ENCODE data around the gene RTL10. TPM values are rescaled to one million over a fixed set of nuclear protein-coding genes. Genes with fewer than 3 reads are reported as not detected.

The RTL10 gene
- total RNA-seq, 1 donor from 2014 or later, result 6.6 TPM

DNA sequence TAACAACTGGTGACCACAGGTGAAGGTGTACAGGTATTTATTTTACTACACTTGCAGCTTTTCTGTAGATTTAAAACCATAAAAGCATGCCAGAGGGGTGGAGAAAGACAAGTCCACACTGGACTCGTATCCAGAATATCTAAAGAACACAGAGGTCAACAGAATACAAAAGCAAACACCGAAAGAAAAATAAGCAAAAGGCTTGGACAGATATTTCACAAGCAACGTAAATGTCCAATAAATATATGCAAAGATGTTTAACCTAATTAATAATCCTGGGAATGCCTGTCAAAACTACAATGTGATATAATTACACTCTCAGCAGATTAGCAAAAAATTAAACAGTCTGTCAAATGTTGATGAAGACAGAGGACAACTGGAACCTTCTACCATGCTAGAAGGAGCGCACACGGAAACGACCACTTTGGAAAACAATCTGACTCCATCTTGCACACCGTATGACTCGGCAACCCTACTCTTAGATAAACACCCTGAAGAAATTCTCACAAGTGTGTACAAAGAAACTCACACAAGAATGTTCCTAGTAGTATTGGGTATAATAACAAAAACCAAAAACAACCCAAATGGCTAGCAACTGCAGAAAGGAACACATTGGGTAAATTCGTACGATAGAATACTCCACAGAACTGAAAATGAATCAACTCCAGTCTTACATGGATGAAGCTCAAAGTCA is 27.2 kb downstream of the RTL10 start:
- DNase-seq, result no peak
- no peak overlapping the region for H3K27ac ChIP-seq (replicated peaks)
- intact Hi-C loops (cut with micrococcal nuclease), result no loop called here
- no peaks in the 10 kb centered on the region for H3K9me3 ChIP-seq (replicated peaks)
- TF ChIP-seq, protein P1, sequence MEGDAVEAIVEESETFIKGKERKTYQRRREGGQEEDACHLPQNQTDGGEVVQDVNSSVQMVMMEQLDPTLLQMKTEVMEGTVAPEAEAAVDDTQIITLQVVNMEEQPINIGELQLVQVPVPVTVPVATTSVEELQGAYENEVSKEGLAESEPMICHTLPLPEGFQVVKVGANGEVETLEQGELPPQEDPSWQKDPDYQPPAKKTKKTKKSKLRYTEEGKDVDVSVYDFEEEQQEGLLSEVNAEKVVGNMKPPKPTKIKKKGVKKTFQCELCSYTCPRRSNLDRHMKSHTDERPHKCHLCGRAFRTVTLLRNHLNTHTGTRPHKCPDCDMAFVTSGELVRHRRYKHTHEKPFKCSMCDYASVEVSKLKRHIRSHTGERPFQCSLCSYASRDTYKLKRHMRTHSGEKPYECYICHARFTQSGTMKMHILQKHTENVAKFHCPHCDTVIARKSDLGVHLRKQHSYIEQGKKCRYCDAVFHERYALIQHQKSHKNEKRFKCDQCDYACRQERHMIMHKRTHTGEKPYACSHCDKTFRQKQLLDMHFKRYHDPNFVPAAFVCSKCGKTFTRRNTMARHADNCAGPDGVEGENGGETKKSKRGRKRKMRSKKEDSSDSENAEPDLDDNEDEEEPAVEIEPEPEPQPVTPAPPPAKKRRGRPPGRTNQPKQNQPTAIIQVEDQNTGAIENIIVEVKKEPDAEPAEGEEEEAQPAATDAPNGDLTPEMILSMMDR (IDR thresholded peaks at IDR 0.05; ENCODE audit: borderline replicate concordance), result no peak
- no peaks in the 10 kb centered on the region for H3K4me1 ChIP-seq
- no peak overlapping the region for H3K4me3 ChIP-seq
- no peaks in the 10 kb centered on the region for H3K36me3 ChIP-seq
- H3K27me3 ChIP-seq (ENCODE audit: low read depth), result no peaks in the 10 kb centered on the region

GRCh38 chr22:19826619-19826950 is 28.1 kb downstream of the RTL10 start:
- intact Hi-C loops (cut with micrococcal nuclease), result no loop called here
- no peaks in the 10 kb centered on the region for H3K27me3 ChIP-seq (ENCODE audit: low read depth)

DNA sequence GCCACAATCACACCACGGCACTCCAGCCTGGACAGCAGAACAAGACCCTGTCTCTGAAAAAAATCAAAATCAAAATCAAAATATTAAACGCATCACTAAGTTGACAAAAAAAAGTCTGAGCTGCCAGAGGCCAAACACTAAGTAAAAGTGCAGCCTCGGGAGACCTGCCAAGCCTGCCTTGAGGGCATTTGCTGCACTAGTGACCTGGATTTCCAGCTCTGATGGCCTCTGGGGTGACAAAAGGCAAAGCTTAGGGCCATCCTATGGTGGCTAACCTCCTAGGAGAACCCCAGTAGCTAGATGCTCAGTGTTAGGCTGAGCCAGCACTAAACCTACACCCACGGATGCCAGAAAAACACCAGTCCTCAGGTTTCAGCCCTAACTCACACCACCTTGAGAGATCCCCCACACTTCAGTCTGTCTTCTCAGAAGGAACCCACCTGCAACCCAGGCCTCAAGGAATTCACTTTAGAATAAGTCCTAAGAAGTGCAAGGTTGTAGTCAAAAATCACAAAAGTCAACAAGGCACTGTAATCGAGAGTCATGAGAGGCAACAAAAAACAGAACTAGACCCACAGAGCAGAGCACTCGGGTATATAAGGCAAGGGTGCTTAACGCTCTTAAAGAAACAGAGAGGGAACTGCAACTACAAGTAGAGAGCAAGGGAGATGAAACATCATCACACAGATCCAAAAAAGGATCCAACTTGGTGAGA is 28.6 kb downstream of the RTL10 start:
- no peaks in the 10 kb centered on the region for H3K27me3 ChIP-seq (ENCODE audit: low read depth)
- H3K4me3 ChIP-seq, result no peak overlapping the region
- H3K27ac ChIP-seq (replicated peaks), result no peak overlapping the region
- no peaks in the 10 kb centered on the region for H3K36me3 ChIP-seq
- intact Hi-C loops (cut with micrococcal nuclease), result no loop called here
- DNase-seq, result no peak
- TF ChIP-seq, protein P1 (IDR thresholded peaks at IDR 0.05; ENCODE audit: borderline replicate concordance), result no peak
- H3K9me3 ChIP-seq (replicated peaks), result no peaks in the 10 kb centered on the region
- H3K4me1 ChIP-seq, result no peaks in the 10 kb centered on the region

More at GRCh38 chr22:19826619-19826950, 28.1 kb downstream of the RTL10 start:
- Histone ChIP-seq H3K9me3 (replicated peaks) (no peaks in the 10 kb centered on the region), H3K4me3 (no peak overlapping the region), H3K27ac (replicated peaks) (no peak overlapping the region), H3K36me3 (no peaks in the 10 kb centered on the region), H3K4me1 (no peaks in the 10 kb centered on the region)
- TF ChIP-seq, protein P1 (IDR thresholded peaks at IDR 0.05; ENCODE audit: borderline replicate concordance), result no peak
- DNase-seq, result no peak

DNA sequence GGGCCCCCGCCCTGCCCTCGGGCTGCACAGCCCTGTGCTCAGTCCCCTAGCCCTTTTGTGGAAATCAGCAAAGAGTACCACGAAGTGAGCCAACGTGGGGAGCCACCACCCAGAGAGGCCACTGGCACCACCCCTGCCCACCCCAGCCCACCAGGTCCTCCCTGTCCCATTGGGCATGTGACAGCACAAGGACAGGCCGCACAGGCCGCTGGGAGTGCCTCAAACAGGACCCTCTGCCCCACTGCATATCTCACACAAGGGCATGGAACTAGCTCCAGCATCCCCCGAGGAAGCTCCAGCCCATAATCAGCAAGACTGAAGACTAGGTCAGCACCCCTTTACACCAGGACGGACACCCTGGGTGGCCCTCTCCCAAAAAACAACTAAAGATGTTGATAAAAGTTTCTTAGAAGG is 29.7 kb downstream of the RTL10 start:
- H3K27ac ChIP-seq (replicated peaks), result no peak overlapping the region
- no peaks in the 10 kb centered on the region for H3K4me1 ChIP-seq
- no peak for DNase-seq
- TF ChIP-seq, protein P1 (IDR thresholded peaks at IDR 0.05; ENCODE audit: borderline replicate concordance), result no peak
- H3K27me3 ChIP-seq (ENCODE audit: low read depth), result no peaks in the 10 kb centered on the region
- H3K36me3 ChIP-seq, result no peaks in the 10 kb centered on the region
- intact Hi-C loops (cut with micrococcal nuclease), result no loop called here
- H3K9me3 ChIP-seq (replicated peaks), result no peaks in the 10 kb centered on the region
- no peak overlapping the region for H3K4me3 ChIP-seq

- intact Hi-C loops (cut with micrococcal nuclease), result no loop called here
- H3K27me3 ChIP-seq (ENCODE audit: low read depth), result no peaks in the 10 kb centered on the region
- H3K27ac ChIP-seq (replicated peaks), result no peak overlapping the region
- no peaks in the 10 kb centered on the region for H3K9me3 ChIP-seq (replicated peaks)
- H3K4me3 ChIP-seq, result no peak overlapping the region
- TF ChIP-seq, protein P1 (IDR thresholded peaks at IDR 0.05; ENCODE audit: borderline replicate concordance), result no peak
- no peak for DNase-seq
- no peaks in the 10 kb centered on the region for H3K4me1 ChIP-seq
- no peaks in the 10 kb centered on the region for H3K36me3 ChIP-seq
Observed at GRCh38 chr22:19824212-19824925, 30.3 kb downstream of the RTL10 start.
